SK-N-SH (cell line): ENCODE measurements around the gene DCTN3. TPM values are rescaled to one million over a fixed set of nuclear protein-coding genes. Genes with fewer than 3 reads are reported as not detected.
A peak's percentile ranks its signal among the peaks of the same experiment; 100 is the strongest.

Source experiments
- CTCF ChIA-PET: fragments of 300-600, 350-600 bp; formaldehyde crosslinking; extraction: SDS; loops from one replicate; lab custom pipeline; 2021; lab: Yijun Ruan, JAX
- POLR2A ChIA-PET: fragments of 350-600 bp; sonication (Branson Sonifier 250); formaldehyde crosslinking; extraction: SDS; loops from one replicate; lab custom pipeline; 2020; ENCODE audit warnings: antibody characterized with exemption, inconsistent platforms; lab: Yijun Ruan, JAX
- DNase-seq: peaks from one replicate; pipeline ENCODE4 v3.0.0; 2012
- H2AFZ ChIP-seq: fragments of 200-600 bp; sonication (generic); 2 replicates; pipeline ENCODE4 v1.8.1; 2016; ENCODE audit warnings: antibody characterized with exemption, mild to moderate bottlenecking, low read depth
- H3F3A ChIP-seq: fragments of 200-600 bp; sonication (generic); replicated peaks from 2 replicates; pipeline ENCODE3; 2016; ENCODE audit warnings: antibody characterized with exemption, mild to moderate bottlenecking; ENCODE audit not compliant: insufficient read depth
- H3K27ac ChIP-seq, 2 experiments: fragments of 200-500 bp in 1 of 2; fragments of 200-600 bp in 1 of 2; sonication (Bioruptor generic) in 1 of 2; sonication (generic), shearing (Covaris generic) in 1 of 2; 2 replicates each; pipeline versions ENCODE4 v1.5.1 to v1.6.1; 2014 to 2016; ENCODE audit warnings: low read depth in 2 of 2, inconsistent platforms in 1 of 2, low read length in 1 of 2, mild to moderate bottlenecking in 1 of 2, mixed read lengths in 1 of 2
- H3K27me3 ChIP-seq: fragments of 200-600 bp; sonication (generic), shearing (Covaris generic); 2 replicates; pipeline ENCODE4 v1.6.1; 2016; ENCODE audit warnings: mixed run types; ENCODE audit not compliant: insufficient read depth
- H3K36me3 ChIP-seq, 2 experiments: fragments of 200-500 bp in 1 of 2; fragments of 200-600 bp in 1 of 2; sonication (Bioruptor generic) in 1 of 2; sonication (generic) in 1 of 2; replicated peaks in 1 of 2; 2 replicates each; pipeline versions ENCODE3 to v1.5.1; 2014 to 2016; ENCODE audit warnings: low read length in 1 of 2, mild to moderate bottlenecking in 1 of 2; ENCODE audit not compliant: insufficient read depth in 2 of 2, control insufficient read depth in 1 of 2
- H3K4me1 ChIP-seq, 2 experiments: fragments of 200-500 bp in 1 of 2; fragments of 200-600 bp in 1 of 2; sonication (Bioruptor generic) in 1 of 2; sonication (generic), shearing (Covaris generic) in 1 of 2; 2 replicates each; pipeline versions ENCODE4 v1.5.1 to v1.6.1; 2014 to 2016; ENCODE audit warnings: low read depth in 1 of 2, low read length in 1 of 2, mixed run types in 1 of 2; ENCODE audit not compliant: insufficient read depth in 2 of 2, control insufficient read depth in 1 of 2
- H3K4me2 ChIP-seq: fragments of 200-600 bp; sonication (generic), shearing (Covaris generic); 2 replicates; pipeline ENCODE4 v1.6.1; 2017; ENCODE audit warnings: mixed run types
- H3K4me3 ChIP-seq, 2 experiments: fragments of 200-500 bp in 1 of 2; fragments of 200-600 bp in 1 of 2; sonication (Bioruptor generic) in 1 of 2; sonication (generic), shearing (Covaris generic) in 1 of 2; 2 replicates each; pipeline versions ENCODE4 v1.5.1 to v1.8.1; 2014 to 2016; ENCODE audit warnings: low read depth in 2 of 2, inconsistent platforms in 1 of 2, low read length in 1 of 2, mild to moderate bottlenecking in 1 of 2, mixed read lengths in 1 of 2, moderate library complexity in 1 of 2
- H3K79me2 ChIP-seq: fragments of 200-600 bp; sonication (generic); 2 replicates; pipeline ENCODE4 v1.8.1; 2017; ENCODE audit warnings: mild to moderate bottlenecking; ENCODE audit not compliant: insufficient read depth
- H3K9ac ChIP-seq: fragments of 200-600 bp; sonication (generic); 2 replicates; pipeline ENCODE4 v1.6.1; 2017; ENCODE audit warnings: mixed run types
- H3K9me2 ChIP-seq: fragments of 200-600 bp; sonication (generic); 2 replicates; pipeline ENCODE4 v1.6.1; 2017; ENCODE audit warnings: mixed run types
- H3K9me3 ChIP-seq: fragments of 200-600 bp; sonication (generic); 2 replicates; pipeline ENCODE4 v1.6.1; 2017; ENCODE audit warnings: mixed run types, mild to moderate bottlenecking, moderate library complexity
- H4K20me1 ChIP-seq: fragments of 200-600 bp; sonication (generic); 2 replicates; pipeline ENCODE4 v1.6.1; 2017; ENCODE audit warnings: mild to moderate bottlenecking, mixed run types; ENCODE audit not compliant: insufficient read depth
- CTCF ChIP-seq: fragments of 200-600 bp; sonication (generic); IDR thresholded peaks from 2 replicates; pipeline ENCODE4 v1.6.1; 2017; ENCODE audit warnings: antibody characterized with exemption, mild to moderate bottlenecking, moderate library complexity
- ELF1 ChIP-seq: IDR thresholded peaks from 2 replicates; pipeline ENCODE4 v1.4.0; 2012
- FOSL2 ChIP-seq: IDR thresholded peaks from 2 replicates; pipeline ENCODE4 v1.4.0; 2012; ENCODE audit warnings: low read depth, mild to moderate bottlenecking, moderate library complexity, borderline replicate concordance
- FOXM1 ChIP-seq: IDR thresholded peaks from 2 replicates; pipeline ENCODE4 v1.4.0; 2012; ENCODE audit warnings: low read depth, mild to moderate bottlenecking
- GABPA ChIP-seq: IDR thresholded peaks from 2 replicates; pipeline ENCODE4 v1.4.0; 2012; ENCODE audit warnings: low read depth, mild to moderate bottlenecking
- IRF3 ChIP-seq: fragments of 150-350 bp; IDR thresholded peaks from 2 replicates; pipeline ENCODE4 v1.6.1; 2016; ENCODE audit warnings: mild to moderate bottlenecking, low read depth, low read length
- JUND ChIP-seq: IDR thresholded peaks from 2 replicates; pipeline ENCODE4 v1.4.0; 2012
- MAX ChIP-seq: IDR thresholded peaks from 2 replicates; pipeline ENCODE4 v1.4.0; 2012; ENCODE audit warnings: low read depth
- NFIC ChIP-seq: IDR thresholded peaks from 2 replicates; pipeline ENCODE4 v1.4.0; 2012; ENCODE audit warnings: borderline replicate concordance
- NRF1 ChIP-seq: IDR thresholded peaks from 2 replicates; pipeline ENCODE4 v1.6.1; 2012; ENCODE audit warnings: low read depth, mild to moderate bottlenecking, low read length
- POLR2AphosphoS5 ChIP-seq: IDR thresholded peaks from 2 replicates; pipeline ENCODE4 v1.6.1; 2012; ENCODE audit warnings: low read depth, low read length
- RAD21 ChIP-seq: IDR thresholded peaks from 2 replicates; pipeline ENCODE4 v1.6.1; 2012; ENCODE audit warnings: mild to moderate bottlenecking, low read length
- REST ChIP-seq: IDR thresholded peaks from 2 replicates; pipeline ENCODE4 v1.6.1; 2012; ENCODE audit warnings: mild to moderate bottlenecking, low read depth, low read length, moderate library complexity
- SIN3A ChIP-seq: IDR thresholded peaks from 2 replicates; pipeline ENCODE4 v1.6.1; 2012; ENCODE audit warnings: low read depth, mild to moderate bottlenecking, low read length, moderate library complexity, borderline replicate concordance
- SMC3 ChIP-seq: IDR thresholded peaks from 2 replicates; pipeline ENCODE4 v1.6.1; 2012; ENCODE audit warnings: low read depth, low read length, improper control_type of control experiment
- TCF12 ChIP-seq: IDR thresholded peaks from 2 replicates; pipeline ENCODE4 v1.4.0; 2012
- YY1 ChIP-seq: IDR thresholded peaks from 2 replicates; pipeline ENCODE4 v1.4.0; 2012; ENCODE audit warnings: low read depth, mild to moderate bottlenecking
- ZBTB33 ChIP-seq: IDR thresholded peaks from 2 replicates; pipeline ENCODE4 v1.4.0; 2012; ENCODE audit warnings: low read depth, borderline replicate concordance
- polyA plus RNA-seq, 3 experiments: library from polyadenylated mRNA; depleted of rRNA; stranded (reverse); fragments of >200 nt; gene quantifications; 2 replicates each; pipeline ENCODE4 v1.2.3, GENCODE V29; 2012

The DCTN3 gene
- polyA plus RNA-seq, 1 of the 3 experiments (the other 2 are of a cell fraction): 300 TPM

- TF ChIP-seq TCF12: peak; percentile 38; the same call in 1 of the 2 replicates
- TF ChIP-seq RAD21: peak; percentile 42
- no peak for TF ChIP-seq ELF1
- TF ChIP-seq SIN3A: no peak
- peak; percentile 55 for TF ChIP-seq CTCF
- TF ChIP-seq NFIC: peak; percentile 74
- peak; percentile 57 for TF ChIP-seq YY1
- peak; percentile 71; the same call in 1 of the 2 replicates for TF ChIP-seq MAX
- TF ChIP-seq POLR2AphosphoS5: peak; percentile 71; the same call in 1 of the 2 replicates
- TF ChIP-seq IRF3: peak; percentile 17; the same call in 1 of the 2 replicates
Observed at GRCh38 chr9:34646211-34647083, 26.2 kb upstream of the DCTN3 start, which contains the start of gene GALT (continued).

- Histone ChIP-seq H3K4me2 (no peak overlapping the region), H3K9ac (no peak overlapping the region), H3K27me3 (no peaks in the 10 kb centered on the region), H3K36me3 (peaks cover 11 to 19% of the 10 kb centered on the region in 2 experiments), H3K9me3 (no peaks in the 10 kb centered on the region), H2AFZ (no peak overlapping the region), H3K79me2 (peaks cover 14% of the 10 kb centered on the region; the same call in 1 of the 2 replicates), H3K4me1 (peaks cover 3 to 32% of the 10 kb centered on the region in 2 experiments; a peak in 2 of 4 replicates), H3F3A (peaks cover 9% of the 10 kb centered on the region), H4K20me1 (no peaks in the 10 kb centered on the region), H3K4me3 (no peak overlapping the region), H3K27ac (no peak overlapping the region), H3K9me2 (no peaks in the 10 kb centered on the region)
- CTCF ChIA-PET: interaction anchor here (0.7 to 14.1 kb wide), 6 partner anchors 7 to 58 kb away, joined by 3 to 152 read pairs (median 18); partner anchors contain the start of genes CCL27, RPP25L and SIGMAR1
- POLR2A ChIA-PET: interaction anchor here (0.6 kb wide), 1 partner anchor 31 kb away, joined by 4 read pairs; no protein-coding TSS in a partner anchor
- TF ChIP-seq ZBTB33: no peak
- no peak for TF ChIP-seq JUND
- no peak for TF ChIP-seq YY1
- no peak for TF ChIP-seq SMC3
- TF ChIP-seq POLR2AphosphoS5: no peak
- no peak for TF ChIP-seq IRF3
- no peak for TF ChIP-seq FOSL2
- TF ChIP-seq NRF1: no peak
- TF ChIP-seq GABPA: no peak
- TF ChIP-seq RAD21: no peak
- no peak for TF ChIP-seq ELF1
- no peak for TF ChIP-seq FOXM1
- no peak for TF ChIP-seq REST
- TF ChIP-seq, all 33 proteins: peak for 0
- no peak for DNase-seq
Observed at GRCh38 chr9:34644766-34645314, 24.5 kb upstream of the DCTN3 start.
